PFSK-1 (cell line): ENCODE data around the gene CARMIL3.

Experiments used
- FOXP2 ChIP-seq: optimal IDR thresholded peaks from 2 replicates; pipeline ENCODE3; 2011; ENCODE audit warnings: borderline replicate concordance, control low read depth, inconsistent platforms; ENCODE audit not compliant: insufficient read depth; ENCODE audit errors: extremely low read length, extremely low read depth
- POLR2AphosphoS5 ChIP-seq: IDR thresholded peaks from 2 replicates; pipeline ENCODE4 v1.6.1; 2012; ENCODE audit warnings: low read depth, mild to moderate bottlenecking, control low read depth, low read length, moderate library complexity
- REST ChIP-seq, 2 experiments: IDR thresholded peaks; 2 replicates each; pipeline versions ENCODE4 v1.6.1 to v1.8.0; 2011 to 2012; ENCODE audit warnings: low read depth in 2 of 2, low read length in 2 of 2, control low read depth in 1 of 2, inconsistent platforms in 1 of 2, mild to moderate bottlenecking in 1 of 2, moderate library complexity in 1 of 2; ENCODE audit not compliant: insufficient read depth in 1 of 2
- SIN3A ChIP-seq: IDR thresholded peaks from 2 replicates; pipeline ENCODE4 v1.6.1; 2012; ENCODE audit warnings: mild to moderate bottlenecking, low read length, moderate library complexity, borderline replicate concordance; ENCODE audit not compliant: insufficient read depth
- TAF1 ChIP-seq: IDR thresholded peaks from 2 replicates; pipeline ENCODE4 v1.6.1; 2012; ENCODE audit warnings: low read length, control low read depth, borderline replicate concordance; ENCODE audit not compliant: insufficient read depth

CARMIL3 gene

GRCh38 chr14:24066496-24067132 lies 14.8 kb downstream of the CARMIL3 start:
- TF ChIP-seq REST (IDR thresholded peaks at IDR 0.05; ENCODE audit: insufficient read depth in 1 of 2, low read depth in 2 of 2, low read length in 2 of 2) = no peak

- no peak for TF ChIP-seq REST (IDR thresholded peaks at IDR 0.05; ENCODE audit: insufficient read depth in 1 of 2, low read depth in 2 of 2, low read length in 2 of 2)
- TF ChIP-seq POLR2AphosphoS5 = no peak
- no peak for TF ChIP-seq FOXP2
- TF ChIP-seq TAF1 = no peak
- TF ChIP-seq SIN3A = no peak
Measured at GRCh38 chr14:24067133-24068082, 15.6 kb downstream of the CARMIL3 start.

- TF ChIP-seq SIN3A (no peak), REST (IDR thresholded peaks at IDR 0.05; ENCODE audit: insufficient read depth in 1 of 2, low read depth in 2 of 2, low read length in 2 of 2) (no peak), FOXP2 (no peak)
Measured at GRCh38 chr14:24068711-24069410, 17.1 kb downstream of the CARMIL3 start.

- TF ChIP-seq REST (IDR thresholded peaks at IDR 0.05; ENCODE audit: insufficient read depth in 1 of 2, low read depth in 2 of 2, low read length in 2 of 2) = no peak
- TF ChIP-seq SIN3A = no peak
Measured at GRCh38 chr14:24069411-24069735, 17.6 kb downstream of the CARMIL3 start.
